ENCODE results near the gene UST. TPM values are rescaled to one million over a fixed set of nuclear protein-coding genes. Genes with fewer than 3 reads are reported as not detected.

The UST gene
- total RNA-seq, 4 donors from 2014 or later, result 2.3 to 8.4 (median 2.8) TPM

- Histone ChIP-seq H3K36me3 (no peaks in the 10 kb centered on the region), H3K27ac (no peak overlapping the region), H3K4me1 (no peaks in the 10 kb centered on the region), H3K4me3 (no peak overlapping the region), H3K9me3 (no peaks in the 10 kb centered on the region), H3K27me3 (no peaks in the 10 kb centered on the region)
- intact Hi-C loops (cut with DNase I; ENCODE audit: low total_unique reads), result no loop called here
- ATAC-seq (no peak), DNase-seq (no peak)
- TF ChIP-seq POLR2A (IDR thresholded peaks at IDR 0.05) (no peak), CTCF (IDR thresholded peaks at IDR 0.05 in 4 of 5, conservative IDR thresholded peaks at IDR 0.05 in 1 of 5) (no peak)
- in situ Hi-C loops (cut with MboI; ENCODE audit: low sequenced_read_pairs in 4 of 4), result no loop called here
These were observed 269.0 kb downstream of the UST start for GRCh38 chr6:149015535-149016525.

GRCh38 chr6:149016716-149017115, 269.9 kb downstream of the UST start:
- no peak overlapping the region for H3K4me3 ChIP-seq
- H3K36me3 ChIP-seq, result no peaks in the 10 kb centered on the region
- intact Hi-C loops (cut with DNase I; ENCODE audit: low total_unique reads), result no loop called here
- in situ Hi-C loops (cut with MboI; ENCODE audit: low sequenced_read_pairs in 4 of 4), result no loop called here
- H3K9me3 ChIP-seq, result no peaks in the 10 kb centered on the region
- TF ChIP-seq CTCF (IDR thresholded peaks at IDR 0.05 in 4 of 5, conservative IDR thresholded peaks at IDR 0.05 in 1 of 5) (no peak), POLR2A (IDR thresholded peaks at IDR 0.05) (no peak)
- no peak overlapping the region for H3K27ac ChIP-seq
- H3K4me1 ChIP-seq, result no peaks in the 10 kb centered on the region
- no peaks in the 10 kb centered on the region for H3K27me3 ChIP-seq
- ATAC-seq, result no peak
- no peak for DNase-seq

GRCh38 chr6:149020319-149020718, 273.5 kb downstream of the UST start:
- TF ChIP-seq POLR2A (IDR thresholded peaks at IDR 0.05) (no peak), CTCF (IDR thresholded peaks at IDR 0.05 in 4 of 5, conservative IDR thresholded peaks at IDR 0.05 in 1 of 5) (no peak)
- no peaks in the 10 kb centered on the region for H3K27me3 ChIP-seq
- H3K4me3 ChIP-seq, result no peak overlapping the region
- in situ Hi-C loops (cut with MboI; ENCODE audit: low sequenced_read_pairs in 4 of 4) (loop anchor here in 1 of 4 donors (10.0 kb wide), 1 partner anchor 494 kb away; no protein-coding TSS in a partner anchor), intact Hi-C loops (cut with DNase I; ENCODE audit: low total_unique reads) (no loop called here)
- ATAC-seq (no peak), DNase-seq (no peak)
- no peaks in the 10 kb centered on the region for H3K36me3 ChIP-seq
- no peaks in the 10 kb centered on the region for H3K9me3 ChIP-seq
- H3K4me1 ChIP-seq, result no peaks in the 10 kb centered on the region
- H3K27ac ChIP-seq, result no peak overlapping the region

- DNase-seq (no peak), ATAC-seq (no peak)
- H3K36me3 ChIP-seq, result no peaks in the 10 kb centered on the region
- no peaks in the 10 kb centered on the region for H3K9me3 ChIP-seq
- H3K27me3 ChIP-seq, result no peaks in the 10 kb centered on the region
- intact Hi-C loops (cut with DNase I; ENCODE audit: low total_unique reads) (no loop called here), in situ Hi-C loops (cut with MboI; ENCODE audit: low sequenced_read_pairs in 4 of 4) (loop anchor here in 1 of 4 donors (10.0 kb wide), 1 partner anchor 490 kb away; no protein-coding TSS in a partner anchor)
- H3K4me3 ChIP-seq, result no peak overlapping the region
- no peak overlapping the region for H3K27ac ChIP-seq
- peaks cover 0 to 6% of the 10 kb centered on the region in 2 donors for H3K4me1 ChIP-seq
- TF ChIP-seq CTCF (IDR thresholded peaks at IDR 0.05 in 4 of 5, conservative IDR thresholded peaks at IDR 0.05 in 1 of 5) (no peak), POLR2A (IDR thresholded peaks at IDR 0.05) (no peak)
These were observed 277.5 kb downstream of the UST start for GRCh38 chr6:149024361-149024760.

All from gastrocnemius medialis (tissue), 4 donors.